ENCODE data around the gene LSM7. TPM values are rescaled to one million over a fixed set of nuclear protein-coding genes. Genes with fewer than 3 reads are reported as not detected.

The LSM7 gene
- total RNA-seq, 4 donors from 2014 or later: 57.2 to 140 (median 94.9) TPM

- TF ChIP-seq POLR2A (IDR thresholded peaks at IDR 0.05): no peak
- TF ChIP-seq CTCF (IDR thresholded peaks at IDR 0.05): no peak
- no peak overlapping the region for H3K4me3 ChIP-seq (ENCODE audit: low read depth, poor library complexity, severe bottlenecking)
- intact Hi-C loops (cut with DNase I; ENCODE audit: low total_unique reads): loop anchor here (10.0 kb wide), 2 partner anchors 118 to 122 kb away; partner anchors contain the start of gene AP3D1
- 83% methylated on average over 9 of the region's 9 CpGs for WGBS, 2 donors
- DNase-seq (ENCODE audit: low spot score in 2 of 2): no peak
Observed at GRCh38 chr19:2277138-2277537, 51.2 kb downstream of the LSM7 start.

- H3K4me3 ChIP-seq (ENCODE audit: low read depth, poor library complexity, severe bottlenecking): no peak overlapping the region
- DNase-seq (ENCODE audit: low spot score in 2 of 2): no peak
- 82 to 86% methylated on average over 26 to 27 of the region's 28 CpGs for WGBS, 2 donors
- intact Hi-C loops (cut with DNase I; ENCODE audit: low total_unique reads): loop anchor here (10.0 kb wide), 2 partner anchors 118 to 122 kb away; partner anchors contain the start of gene AP3D1
- TF ChIP-seq POLR2A (IDR thresholded peaks at IDR 0.05): no peak
- TF ChIP-seq CTCF (IDR thresholded peaks at IDR 0.05): no peak
Observed at GRCh38 chr19:2276429-2276986, 51.9 kb downstream of the LSM7 start.

- intact Hi-C loops (cut with DNase I; ENCODE audit: low total_unique reads): loop anchor here (10.0 kb wide), 2 partner anchors 119 to 121 kb away; partner anchors contain the start of gene AP3D1
- no peak overlapping the region for H3K4me3 ChIP-seq (ENCODE audit: low read depth, poor library complexity, severe bottlenecking)
- DNase-seq (ENCODE audit: low spot score in 2 of 2): no peak
- WGBS, 2 donors: 46 to 54% methylated on average over 35 to 54 of the region's 74 CpGs
- TF ChIP-seq POLR2A (IDR thresholded peaks at IDR 0.05) (no peak), CTCF (IDR thresholded peaks at IDR 0.05) (no peak)
Observed at GRCh38 chr19:2275588-2276428, 52.6 kb downstream of the LSM7 start.

- intact Hi-C loops (cut with DNase I; ENCODE audit: low total_unique reads): loop anchor here (5.0 to 10.0 kb wide), 3 partner anchors 38 to 120 kb away; partner anchors contain the start of genes AP3D1, PLEKHJ1 and SF3A2
- DNase-seq (ENCODE audit: low spot score in 2 of 2): peak in 1 of 2 donors; percentile 47
Observed at GRCh38 chr19:2274931-2275535, 53.4 kb downstream of the LSM7 start.

More at GRCh38 chr19:2274931-2275535, 53.4 kb downstream of the LSM7 start:
- 53 to 78% methylated on average over 10 to 16 of the region's 16 CpGs for WGBS, 2 donors
- TF ChIP-seq POLR2A (IDR thresholded peaks at IDR 0.05): no peak
- TF ChIP-seq CTCF (IDR thresholded peaks at IDR 0.05): peak in 1 of 3 donors; percentile 8
- no peak overlapping the region for H3K4me3 ChIP-seq (ENCODE audit: low read depth, poor library complexity, severe bottlenecking)

Data from lower leg skin (tissue), 4 donors.